ENCODE data around the gene VAV2.
"Not testable (repeated sequence)": the region's sequence is repeated elsewhere in the genome, so short reads cannot be mapped to it uniquely, and the experiment has no call there.

The VAV2 gene

DNA sequence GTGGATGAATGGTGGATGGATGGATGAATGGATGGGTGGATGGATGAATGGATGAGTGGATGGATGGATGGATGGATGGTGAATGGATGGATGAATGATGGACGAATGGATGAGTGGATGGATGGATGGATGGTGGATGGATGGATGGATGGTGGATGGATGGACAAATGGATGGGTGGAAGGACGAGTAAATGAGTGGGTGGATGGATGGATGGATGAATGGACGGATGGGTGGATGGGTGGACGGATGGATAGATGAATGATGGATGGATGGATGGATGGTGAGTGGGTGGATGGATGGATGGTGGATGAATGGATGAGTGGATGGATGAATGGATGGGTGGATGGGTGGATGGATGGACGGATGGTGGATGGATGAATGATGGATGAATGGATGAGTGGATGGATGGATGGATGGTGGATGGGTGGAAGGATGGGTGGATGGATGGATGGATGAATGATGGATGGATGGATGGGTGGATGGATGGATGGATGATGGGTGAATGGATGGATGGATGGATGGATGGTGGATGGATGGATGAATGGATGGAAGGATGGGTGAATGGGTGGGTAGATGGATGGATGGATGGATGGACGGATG lies 58.6 kb downstream of the VAV2 start:
- DNase-seq, result no peak

DNA sequence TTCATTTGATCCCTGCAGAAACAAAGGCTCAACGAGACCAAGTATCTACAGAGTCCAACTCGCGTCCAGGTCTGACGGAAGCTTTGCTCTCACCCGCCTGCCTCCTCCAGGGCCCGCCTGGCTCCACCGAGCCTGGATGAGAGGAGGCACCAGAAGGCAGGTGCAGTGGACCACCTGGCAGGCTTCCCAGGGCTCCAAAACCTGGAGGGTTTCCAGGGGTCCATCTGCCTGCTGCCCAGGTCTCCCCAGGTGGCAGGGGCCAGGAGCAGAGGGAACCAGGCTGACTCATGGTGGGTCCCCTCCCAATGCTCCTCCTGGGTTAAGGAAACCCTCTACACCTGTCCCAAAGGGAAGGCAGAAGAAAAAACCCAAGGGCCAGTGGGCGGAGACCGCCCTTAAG lies 59.5 kb downstream of the VAV2 start:
- no peak for DNase-seq

DNA sequence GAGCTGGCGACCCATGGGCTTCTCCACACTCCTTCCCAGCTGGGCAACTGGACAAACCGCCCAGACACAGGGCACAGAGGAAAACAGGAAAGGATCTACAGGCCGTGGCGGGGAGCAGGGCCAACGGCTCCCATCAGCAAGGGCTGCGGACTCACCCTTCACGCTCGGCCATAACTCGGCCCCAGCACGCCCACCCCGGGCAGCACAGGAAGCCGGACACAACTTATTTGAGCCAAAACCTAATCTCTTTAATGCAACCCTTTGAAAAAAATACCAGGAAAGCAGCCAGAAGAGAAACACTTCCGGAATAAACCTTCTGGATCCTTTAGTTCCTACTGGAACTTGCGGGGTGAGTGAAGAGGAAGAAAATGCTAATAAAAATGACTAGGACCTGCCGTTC lies 59.9 kb downstream of the VAV2 start:
- DNase-seq, result no peak

- DNase-seq, result no peak
These were observed 61.2 kb downstream of the VAV2 start for GRCh38 chr9:133930682-133931485.

- DNase-seq, result no peak
These were observed 62.0 kb downstream of the VAV2 start for GRCh38 chr9:133930046-133930681.

DNA sequence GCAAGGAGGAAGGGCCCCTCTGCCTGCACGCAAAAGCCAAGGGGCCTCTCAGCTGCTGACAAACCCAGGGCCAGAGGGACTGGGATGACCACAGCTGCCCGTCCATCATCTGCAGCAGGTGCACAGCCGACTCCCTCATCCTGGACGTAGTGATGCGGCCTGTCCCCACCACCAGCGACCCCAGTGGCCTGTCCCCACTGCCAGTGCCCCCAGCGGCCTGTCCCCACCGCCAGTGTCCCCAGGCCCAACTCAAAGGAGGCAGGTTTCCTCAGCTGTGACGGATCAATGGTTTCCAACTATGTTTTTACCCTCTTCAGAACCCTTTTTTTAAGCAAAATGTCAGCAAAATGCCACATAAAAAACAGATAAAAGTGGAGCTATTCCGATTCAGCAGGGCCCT lies 62.5 kb downstream of the VAV2 start:
- no peak for DNase-seq

DNA sequence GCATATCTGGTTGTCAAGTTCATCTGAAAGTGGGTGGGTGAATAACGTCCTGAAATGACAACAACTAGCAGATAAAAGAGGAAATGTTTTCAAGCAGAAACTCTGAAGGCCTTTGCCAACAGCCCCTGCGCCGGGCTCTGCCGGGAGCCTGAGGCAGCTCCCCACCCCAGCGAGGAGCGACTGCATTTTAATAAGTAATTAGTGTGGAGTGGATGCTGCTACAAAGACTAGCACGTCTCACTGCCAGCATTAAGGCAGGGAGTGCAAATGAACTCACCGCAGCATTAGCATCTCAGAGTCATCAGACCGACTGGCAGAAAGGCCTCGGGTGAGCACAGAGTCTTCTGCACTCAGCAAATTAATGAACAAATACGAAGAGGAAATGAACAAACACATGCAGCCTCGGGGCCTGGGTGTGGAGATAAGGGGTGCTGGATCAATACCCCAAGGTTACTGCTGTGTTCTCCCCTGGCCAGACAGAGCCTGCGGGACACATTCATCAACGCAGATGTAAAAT lies 63.8 kb downstream of the VAV2 start:
- DNase-seq, result no peak

GRCh38 chr9:133927041-133927440 lies 65.1 kb downstream of the VAV2 start:
- no peak for DNase-seq

GRCh38 chr9:133926165-133926856 lies 65.8 kb downstream of the VAV2 start:
- DNase-seq, result no peak

DNA sequence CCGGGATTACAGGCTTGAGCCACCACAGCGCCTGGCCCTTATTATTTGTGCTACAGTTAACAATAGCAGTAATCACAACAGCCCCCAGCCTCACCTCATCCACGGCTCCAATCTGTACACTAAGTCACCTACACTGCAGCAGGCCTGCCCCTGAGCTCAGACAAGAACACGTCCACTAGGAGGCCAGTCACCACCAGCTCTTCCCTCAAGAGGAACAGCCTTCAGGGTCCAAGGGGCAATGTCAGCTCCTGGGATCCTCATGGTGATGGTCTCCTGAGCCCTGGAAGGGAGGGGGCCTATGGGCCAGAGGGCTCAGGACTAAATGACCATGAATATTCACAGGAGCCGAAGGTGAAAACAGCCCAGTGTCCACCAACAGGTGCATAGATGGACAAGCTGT lies 67.7 kb downstream of the VAV2 start:
- no peak for DNase-seq

DNA sequence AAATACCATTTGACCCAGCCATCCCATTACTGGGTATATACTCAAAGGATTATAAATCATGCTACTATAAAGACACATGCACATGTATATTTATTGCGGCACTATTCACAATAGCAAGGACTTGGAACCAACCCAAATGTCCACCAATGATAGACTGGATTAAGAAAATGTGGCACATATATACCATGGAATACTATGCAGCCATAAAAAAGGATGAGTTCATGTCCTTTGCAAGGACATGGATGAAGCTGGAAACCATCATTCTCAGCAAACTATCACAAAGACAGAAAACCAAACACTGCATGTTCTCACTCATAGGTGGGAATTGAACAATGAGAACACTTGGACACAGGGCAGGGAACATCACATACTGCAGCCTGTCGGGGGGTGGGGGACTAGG lies 68.5 kb downstream of the VAV2 start:
- DNase-seq, result not testable (repeated sequence)

DNA sequence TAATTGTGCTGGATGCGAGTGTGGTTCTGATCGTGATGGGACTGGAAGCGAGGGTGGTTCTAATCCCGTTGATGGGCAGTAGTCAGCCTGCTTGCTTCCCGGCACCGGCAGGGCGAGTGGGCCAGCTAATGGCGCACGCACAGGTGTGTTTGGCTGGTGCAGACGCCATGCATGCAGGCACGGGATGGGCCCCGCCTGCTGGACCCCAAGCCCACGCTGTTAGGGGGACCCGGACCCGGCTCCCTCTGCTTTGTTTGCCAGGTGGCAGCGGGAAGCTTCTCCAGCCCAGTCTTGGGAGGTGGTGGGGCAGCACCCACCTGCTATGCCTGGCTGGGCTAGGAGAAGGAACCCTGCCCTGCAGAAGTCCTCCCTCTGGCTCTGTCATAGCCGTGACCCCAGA lies 70.3 kb downstream of the VAV2 start:
- DNase-seq, result no peak

- no peak for DNase-seq
These were observed 71.7 kb downstream of the VAV2 start for GRCh38 chr9:133920471-133920870.

DNA sequence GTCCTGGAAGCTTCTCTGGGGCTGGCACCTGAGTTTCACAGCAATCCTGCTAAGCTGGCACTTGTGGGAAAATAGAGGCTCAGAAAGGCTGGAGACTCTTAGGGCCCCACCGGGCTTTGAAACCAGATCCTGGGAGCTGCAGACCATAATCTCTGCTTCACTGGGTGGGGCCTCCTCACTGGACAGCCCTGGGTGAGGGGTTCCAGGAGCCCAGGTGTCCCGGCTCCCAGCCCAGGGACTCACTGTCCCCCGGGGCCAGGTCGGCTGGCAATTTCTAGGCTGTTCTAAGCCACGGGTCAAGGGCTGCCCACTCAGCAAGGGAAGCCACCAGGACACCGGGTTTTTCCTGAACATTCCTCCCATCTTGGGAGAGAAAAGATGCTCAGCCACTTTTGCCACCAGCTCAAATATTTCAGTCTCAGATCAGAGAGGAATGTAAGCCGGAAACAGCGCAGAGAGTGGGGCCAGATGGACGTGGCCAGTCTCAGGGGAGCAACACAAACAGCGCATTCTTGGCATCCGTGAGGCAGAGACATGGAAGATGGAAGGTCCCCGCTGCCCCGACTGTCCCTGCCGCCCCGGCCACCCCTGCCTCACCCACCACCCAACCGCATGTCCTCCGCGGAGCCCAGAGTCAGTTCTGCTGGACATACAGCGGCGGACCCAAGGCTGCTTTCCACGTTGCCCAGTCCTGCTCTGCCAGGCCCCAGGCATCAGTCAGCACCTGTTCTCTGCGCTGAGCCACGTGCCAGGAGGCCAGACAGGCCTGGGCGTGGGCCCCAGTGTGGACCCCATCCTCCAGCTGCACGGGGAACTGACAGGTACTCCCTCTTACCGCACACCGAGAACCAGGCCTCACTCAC lies 72.6 kb downstream of the VAV2 start:
- DNase-seq, result no peak

GRCh38 chr9:133918111-133918813 lies 73.9 kb downstream of the VAV2 start:
- no peak for DNase-seq

GRCh38 chr9:133917375-133917774 lies 74.7 kb downstream of the VAV2 start:
- no peak for DNase-seq

DNA sequence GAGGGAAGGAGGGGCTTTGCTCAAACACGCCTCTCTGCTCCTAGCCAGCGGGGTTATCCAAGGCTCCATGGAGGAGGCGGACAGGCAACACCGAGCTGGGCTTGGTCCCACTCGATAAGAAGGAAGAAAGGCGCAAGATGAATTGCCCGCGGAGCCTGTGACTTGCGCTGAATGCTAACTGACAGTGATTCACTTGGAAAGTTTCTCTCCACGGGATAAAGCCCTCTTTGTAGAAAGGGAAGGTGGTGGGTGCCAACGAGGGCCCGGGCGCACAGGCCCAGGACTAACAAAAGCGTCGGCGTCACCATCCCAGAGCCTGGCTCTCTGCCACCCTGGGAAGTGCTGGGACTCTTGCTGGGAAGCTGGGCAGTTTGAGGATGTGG lies 76.0 kb downstream of the VAV2 start:
- DNase-seq, result no peak

GRCh38 chr9:133915534-133916158 lies 76.5 kb downstream of the VAV2 start:
- DNase-seq, result no peak

DNA sequence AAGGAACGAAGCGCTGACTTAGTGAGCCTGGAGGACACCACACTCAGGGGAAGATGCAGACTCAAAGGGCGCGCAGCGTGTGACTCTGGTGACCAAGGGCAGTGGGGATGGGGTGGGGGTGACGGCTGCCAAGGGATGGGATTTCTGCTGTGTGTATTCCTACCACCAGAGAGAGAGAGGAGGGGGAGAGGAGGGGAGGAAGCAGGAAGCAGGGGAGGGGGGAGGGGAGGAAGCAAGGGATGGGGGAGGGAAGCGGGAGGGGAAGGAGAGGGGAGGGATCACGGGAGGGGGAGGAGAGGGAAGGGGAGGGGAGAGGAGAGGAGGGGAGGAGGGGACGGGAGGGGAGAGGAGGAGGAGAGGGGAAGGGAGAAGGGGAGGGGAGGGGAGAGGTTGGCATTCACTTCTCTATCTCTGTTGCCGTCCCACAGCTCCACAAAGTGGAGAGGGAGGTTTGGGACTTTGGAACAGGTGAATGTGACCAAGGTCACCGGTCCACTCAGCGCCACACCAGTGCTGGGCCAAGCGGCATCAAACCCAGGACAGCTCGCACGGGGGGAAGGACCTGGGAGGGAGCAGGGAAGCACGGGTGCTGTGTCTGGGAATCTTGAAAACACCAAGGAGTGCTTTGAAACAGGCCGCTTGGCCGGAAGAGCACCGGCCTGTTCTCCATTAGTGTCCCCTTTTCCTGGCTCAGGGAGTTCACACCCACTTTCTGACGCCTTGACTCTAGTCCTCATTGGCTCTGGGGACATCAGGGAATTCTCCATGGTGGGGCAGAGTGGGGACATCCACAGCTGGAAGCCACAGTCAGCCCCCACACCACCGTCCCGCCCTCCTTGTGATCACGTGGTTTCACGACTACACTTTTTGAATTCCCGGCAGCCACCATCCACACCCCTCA lies 77.4 kb downstream of the VAV2 start:
- DNase-seq, result no peak
